HG03139 (cell line): ENCODE results near the gene PTPRN2.

ENCODE experiments used
- ATAC-seq: cut with Tn5 transposase; IDR thresholded peaks from one replicate; pipeline ENCODE4 v1.9.1; 2021; ENCODE audit not compliant: unreplicated experiment

Gene PTPRN2

DNA sequence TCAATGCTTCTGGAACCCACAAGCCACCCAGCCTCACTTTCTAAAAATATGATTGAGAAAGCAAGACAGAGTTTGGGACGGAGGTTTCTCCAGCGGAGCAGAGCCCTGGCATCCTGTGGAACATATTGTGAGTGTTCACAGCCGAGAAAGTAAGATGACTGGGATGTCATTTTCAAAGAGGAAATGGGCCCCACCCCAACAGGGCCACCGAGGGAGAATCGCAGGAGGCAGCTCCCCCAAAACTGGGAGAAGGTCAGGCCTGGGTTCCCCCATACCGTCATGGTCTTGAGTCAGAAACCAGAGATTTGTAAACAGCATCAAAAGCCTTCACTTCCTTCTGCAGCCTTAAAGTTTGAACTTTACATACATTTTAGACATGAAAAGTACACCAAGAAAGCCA, 560.0 kb downstream of the PTPRN2 start:
- no peak for ATAC-seq

DNA sequence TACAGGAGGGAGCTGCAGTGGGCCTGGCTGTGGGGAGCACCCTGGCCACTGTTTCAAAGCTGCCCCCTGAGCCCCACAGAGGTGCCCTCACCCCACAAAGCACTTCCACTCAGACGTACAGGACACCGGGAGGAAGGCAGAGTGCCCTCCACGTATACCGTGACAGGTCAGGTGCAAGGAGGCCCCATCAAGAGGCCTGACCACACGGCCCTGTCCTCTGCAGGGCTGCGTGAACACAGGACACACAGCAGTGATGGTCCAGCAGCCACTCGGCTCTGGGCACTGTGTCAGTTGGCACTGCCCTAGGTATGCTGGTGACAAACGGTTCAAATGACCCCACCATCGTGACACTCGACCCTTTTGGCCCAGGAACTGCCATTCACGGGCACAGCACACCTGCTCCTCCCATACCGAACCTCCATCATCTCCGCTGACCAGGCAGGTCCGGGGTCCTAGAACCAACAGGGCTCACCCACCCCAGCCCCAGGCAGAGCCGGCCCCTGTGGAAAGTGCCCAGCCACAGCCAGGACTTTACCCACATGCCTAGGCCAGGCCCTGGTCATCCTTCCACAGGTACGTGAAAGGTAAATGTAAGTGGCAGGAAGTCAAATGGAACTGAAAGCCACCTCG, 560.9 kb downstream of the PTPRN2 start:
- no peak for ATAC-seq

DNA sequence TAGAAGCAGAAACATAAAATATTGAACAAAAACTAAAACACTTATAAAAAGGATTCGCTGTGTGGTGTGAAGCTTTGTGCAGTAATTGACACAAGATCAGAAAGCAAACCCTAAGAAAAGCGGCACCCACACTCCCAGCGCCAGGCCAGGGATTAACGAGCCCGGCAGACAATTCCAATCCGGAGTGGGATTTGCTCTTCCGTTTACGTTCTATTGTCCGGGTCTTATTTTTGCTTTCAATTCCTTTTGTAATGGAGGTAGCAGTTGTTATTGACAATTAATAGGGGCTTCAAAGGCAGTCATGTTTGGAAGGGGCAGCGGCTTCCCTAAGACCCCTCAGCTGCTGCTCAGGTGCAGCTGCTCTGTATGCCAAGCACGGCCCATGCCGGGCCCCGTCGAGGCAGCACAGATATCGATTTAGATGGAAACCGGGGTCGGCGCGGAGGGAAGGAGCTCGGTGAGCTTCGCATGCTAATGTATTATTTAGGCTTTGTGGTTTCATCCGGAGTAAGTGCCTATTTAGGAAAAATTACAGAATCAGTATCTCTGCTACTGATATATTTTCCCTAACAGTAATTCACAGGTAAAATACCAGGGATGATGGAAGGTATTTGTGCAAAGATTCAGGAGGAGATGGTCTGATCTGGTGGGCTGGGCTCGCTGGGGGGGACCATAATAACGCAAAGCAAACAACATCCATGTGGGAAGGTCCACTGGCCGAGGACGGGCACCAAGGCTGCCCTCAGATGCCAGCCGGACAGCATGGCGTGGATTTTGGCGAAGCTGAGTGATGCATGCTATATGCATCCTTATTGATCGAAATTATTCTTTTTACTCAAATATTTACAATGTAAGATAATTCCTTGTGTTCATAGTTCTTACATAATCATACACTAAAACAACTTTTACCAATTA, 561.7 kb downstream of the PTPRN2 start:
- ATAC-seq: no peak

DNA sequence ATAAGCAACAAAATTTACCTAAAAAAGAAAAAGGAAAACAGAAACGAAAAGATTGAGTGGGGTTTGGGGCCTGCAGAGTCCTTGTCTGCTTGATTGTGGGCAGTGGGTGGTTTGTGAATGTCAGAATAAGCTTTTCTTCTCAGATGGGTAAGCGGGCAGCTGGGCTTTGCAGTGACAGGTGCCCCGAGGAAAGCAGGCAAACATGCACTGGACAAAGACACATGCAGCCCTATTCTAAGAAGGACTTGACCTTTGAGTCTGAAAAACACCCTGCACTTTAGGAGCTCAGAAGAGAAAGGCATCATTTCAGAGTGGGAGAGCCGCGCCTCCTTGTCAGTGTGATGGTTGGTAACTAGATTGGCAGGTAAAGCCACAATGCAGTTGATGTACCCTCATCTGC, 562.7 kb downstream of the PTPRN2 start:
- ATAC-seq: no peak

DNA sequence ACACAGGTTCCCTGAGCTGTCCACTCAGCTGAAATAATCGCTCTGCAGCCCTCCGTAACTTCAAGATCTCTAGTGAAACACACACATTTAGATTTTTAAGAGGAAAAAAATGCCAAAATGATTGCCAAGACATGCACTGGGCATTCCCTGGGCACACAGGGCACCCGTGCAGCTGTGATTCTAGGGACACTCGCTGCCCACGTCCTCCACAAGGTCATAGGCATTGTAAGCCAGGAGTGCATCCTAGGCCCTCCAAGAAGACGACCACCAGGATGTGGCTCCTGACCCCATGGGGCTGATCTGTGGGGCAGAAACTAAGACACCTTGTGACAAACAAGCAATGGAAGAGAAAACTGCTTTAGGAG, 563.3 kb downstream of the PTPRN2 start:
- no peak for ATAC-seq

DNA sequence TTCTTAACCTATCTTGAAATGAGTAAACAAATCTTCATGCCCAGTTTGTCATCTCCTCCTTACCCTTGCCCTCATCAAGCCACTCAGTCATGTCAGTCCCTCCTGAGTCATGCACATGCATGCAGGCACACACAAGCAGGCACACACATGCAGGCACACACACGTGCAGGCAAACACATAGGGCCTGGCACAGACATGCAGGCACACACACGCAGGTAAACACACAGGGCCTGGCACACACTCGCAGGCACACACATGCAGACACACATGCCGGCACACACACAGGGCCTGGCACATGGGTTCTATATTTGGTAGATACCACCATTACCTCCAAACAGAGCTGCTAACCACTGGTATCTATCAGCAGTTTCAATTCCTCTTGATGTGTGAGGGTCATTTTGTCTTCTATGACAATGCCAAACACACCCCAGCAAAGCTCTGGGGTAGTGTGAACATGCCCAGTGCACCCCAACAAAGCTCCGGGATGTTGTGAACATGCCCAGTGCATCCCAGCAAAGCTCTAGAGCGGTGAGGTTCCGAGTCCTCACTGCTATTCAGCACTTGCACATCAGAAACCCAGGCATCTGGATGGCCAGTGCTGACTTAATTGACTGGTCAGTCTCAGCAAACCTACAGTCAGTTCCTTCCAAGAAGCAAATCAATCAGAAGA, 563.8 kb downstream of the PTPRN2 start:
- no peak for ATAC-seq

DNA sequence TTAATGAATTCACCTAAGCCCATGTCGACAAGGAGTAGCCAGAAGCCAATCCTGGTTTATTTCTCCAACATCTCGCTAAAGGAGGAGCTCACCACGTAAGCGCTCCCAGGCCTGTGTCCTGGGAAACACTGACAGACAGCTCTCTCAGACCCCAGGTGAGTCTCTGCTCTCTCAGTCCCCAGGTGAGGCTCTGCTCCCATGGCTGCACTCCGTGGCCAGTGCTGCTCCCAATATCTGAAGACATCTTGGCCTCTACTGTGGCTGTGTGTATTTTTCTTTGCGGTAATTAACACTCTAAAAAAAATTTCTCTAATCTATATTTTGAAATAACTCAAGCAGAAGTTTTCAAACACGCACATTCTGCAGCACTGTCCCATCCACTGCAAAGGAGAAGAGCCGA, 564.5 kb downstream of the PTPRN2 start:
- no peak for ATAC-seq

DNA sequence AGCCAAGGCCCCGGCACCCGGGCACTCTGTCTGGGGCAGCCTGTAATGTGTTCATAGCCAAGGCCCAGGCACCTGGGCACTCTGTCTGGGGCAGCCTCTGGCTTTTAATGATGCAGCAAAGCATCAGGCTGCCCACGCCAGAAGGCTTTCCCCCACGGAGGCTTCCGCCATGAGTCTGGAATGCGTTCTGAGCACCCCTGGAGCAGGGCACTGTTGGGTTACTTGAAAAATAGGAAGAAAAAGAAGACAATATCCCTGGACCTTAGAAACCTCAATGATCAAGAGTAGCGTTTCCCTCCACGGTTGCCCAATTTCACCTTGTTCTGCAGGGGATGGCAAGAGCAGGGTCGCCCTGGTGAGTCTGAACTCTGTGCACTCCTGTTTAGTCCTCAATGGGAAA, 565.0 kb downstream of the PTPRN2 start:
- no peak for ATAC-seq

DNA sequence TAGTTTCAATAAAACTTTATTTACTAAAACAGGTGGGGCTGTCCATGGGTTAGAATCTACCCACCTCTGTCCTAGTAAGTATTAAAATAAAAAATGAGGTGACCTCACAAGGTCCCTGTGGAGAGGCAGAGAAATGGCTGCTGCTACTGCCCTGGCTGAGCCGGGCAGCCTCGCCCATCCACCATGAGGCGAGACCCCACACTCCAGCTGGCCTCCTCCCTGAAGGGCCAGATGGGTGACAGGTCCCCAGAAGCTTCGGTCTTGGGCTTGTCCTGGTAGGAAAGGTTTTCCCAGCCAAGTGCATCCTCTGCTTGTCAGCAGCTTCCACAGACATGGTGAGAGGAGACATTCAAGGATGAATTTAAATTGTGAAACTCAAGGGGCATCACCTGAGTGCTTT, 565.8 kb downstream of the PTPRN2 start:
- no peak for ATAC-seq

DNA sequence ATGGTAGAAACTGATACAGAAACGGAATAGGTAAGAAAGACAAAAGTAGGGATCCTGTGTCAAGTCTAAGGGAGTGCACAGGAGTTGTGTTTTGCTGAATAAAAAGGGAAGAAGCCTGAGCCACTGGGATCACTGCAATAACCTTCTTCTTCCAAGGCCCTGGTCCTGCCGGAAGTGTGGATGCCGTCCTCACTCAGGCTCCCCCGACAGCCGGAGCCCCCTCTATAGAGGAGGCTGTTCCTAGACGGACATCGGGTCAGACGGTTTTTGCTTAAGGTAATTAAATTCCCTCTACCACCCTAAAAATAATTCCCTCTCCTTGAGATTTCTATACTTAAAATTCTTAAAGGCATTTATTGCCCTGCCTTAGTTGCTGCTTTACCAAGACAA, 566.9 kb downstream of the PTPRN2 start:
- no peak for ATAC-seq

DNA sequence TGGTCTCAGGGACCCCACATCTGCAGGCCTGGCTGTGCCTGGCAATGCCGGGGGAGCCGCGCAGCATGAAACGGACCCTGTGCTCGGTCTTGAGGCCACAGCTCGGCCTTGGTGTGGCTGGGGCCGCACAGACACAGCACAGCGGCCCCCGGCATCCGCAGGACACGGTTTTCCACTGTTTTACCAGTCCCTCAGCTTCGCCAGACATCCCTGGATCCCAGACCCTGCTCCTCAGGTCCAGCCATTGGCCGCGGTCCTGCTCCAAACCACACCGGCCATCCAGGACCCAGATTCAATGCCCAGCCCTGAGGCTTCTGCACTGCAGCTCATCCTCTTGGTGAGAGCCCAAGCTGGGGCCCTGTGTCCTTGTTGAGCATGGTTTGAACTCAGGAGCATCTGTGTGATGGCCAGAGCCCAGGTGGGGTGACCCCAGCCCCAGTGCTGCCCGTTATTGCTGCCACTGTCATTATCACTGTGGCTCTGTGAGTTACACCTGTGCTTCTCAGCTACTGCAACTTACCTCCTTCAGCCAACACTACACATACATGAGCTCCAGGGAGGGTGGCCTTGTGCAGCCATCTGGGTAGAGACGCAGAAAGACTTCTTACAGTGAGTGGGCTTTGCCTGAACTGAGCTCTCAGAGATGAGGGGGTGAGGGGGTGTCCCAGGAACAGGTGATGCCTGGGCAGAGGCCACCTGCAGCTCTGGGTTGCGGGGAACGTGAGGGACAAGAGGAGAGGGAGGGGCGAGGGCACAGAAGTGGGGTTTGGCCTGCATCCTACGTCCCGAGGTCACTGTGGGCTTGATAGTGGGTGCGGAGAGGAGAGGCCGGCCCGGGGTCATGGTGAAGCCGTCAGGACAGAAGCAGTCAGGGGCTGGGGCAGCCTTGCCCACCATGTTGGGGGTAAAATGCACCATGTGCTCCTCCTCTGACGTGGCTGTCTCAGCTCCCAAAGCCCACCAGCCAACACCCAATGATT, 567.6 kb downstream of the PTPRN2 start:
- no peak for ATAC-seq

DNA sequence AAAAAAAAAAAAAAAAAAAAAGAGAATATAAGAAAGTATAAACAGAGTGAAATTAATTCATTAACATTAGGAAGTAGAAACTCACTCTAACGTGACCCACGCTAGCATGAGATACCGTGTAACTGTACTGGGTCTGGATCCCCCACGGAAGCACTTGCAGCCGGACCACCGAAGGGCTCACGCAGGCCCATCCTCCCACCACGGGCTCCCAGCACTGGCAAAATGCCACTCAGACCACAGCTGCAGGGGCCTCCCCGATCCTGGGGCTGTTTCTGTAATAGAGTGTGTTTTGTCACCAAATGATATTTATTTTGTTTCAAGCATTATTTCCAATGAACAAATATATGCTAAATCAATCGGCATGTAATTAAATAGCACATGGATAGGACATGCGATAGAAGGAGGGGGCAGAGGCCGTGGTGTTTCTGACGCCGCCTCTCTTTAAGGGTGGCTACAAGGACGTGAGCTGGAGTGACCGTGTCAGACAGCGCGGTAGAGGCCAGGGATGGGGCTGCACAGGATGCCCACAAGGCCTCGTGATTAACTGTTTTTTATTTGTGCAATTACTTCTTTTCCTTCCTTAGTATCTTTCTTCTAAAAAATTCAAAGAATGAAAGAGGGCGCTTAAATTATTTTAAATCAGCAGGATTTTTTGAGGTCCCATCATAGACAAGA, 568.5 kb downstream of the PTPRN2 start:
- ATAC-seq: no peak

DNA sequence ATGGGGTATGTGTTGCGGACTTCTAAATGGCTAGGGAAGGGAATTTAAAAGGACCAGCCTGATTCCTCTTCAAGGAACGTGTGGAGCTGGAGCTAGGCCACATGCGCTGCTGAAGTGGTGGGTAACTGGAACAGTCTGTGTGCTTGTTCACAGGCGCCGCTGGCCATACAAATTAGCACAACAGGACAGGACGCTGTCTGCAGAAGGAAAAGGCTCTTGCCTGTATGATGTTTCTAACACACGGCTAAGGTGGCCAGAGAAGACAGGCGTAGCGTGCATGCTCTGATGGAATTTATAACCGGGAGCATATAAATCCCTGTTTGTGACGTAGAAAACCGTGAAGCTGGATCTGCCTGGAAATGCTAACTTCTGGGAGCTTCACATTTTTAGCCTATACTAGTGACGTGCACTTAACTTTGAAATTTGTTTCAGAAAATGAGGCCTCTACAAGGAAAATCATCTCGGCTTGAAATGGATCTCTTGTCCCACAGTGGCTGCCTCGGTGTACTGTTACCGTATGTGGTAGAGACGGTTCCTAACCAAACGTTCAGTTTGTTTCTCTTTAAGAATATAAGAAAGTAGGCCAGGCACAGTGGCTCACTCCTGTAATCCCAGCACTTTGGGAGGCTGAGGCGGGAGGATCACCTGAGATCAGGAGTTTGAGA, 569.4 kb downstream of the PTPRN2 start:
- ATAC-seq: no peak

DNA sequence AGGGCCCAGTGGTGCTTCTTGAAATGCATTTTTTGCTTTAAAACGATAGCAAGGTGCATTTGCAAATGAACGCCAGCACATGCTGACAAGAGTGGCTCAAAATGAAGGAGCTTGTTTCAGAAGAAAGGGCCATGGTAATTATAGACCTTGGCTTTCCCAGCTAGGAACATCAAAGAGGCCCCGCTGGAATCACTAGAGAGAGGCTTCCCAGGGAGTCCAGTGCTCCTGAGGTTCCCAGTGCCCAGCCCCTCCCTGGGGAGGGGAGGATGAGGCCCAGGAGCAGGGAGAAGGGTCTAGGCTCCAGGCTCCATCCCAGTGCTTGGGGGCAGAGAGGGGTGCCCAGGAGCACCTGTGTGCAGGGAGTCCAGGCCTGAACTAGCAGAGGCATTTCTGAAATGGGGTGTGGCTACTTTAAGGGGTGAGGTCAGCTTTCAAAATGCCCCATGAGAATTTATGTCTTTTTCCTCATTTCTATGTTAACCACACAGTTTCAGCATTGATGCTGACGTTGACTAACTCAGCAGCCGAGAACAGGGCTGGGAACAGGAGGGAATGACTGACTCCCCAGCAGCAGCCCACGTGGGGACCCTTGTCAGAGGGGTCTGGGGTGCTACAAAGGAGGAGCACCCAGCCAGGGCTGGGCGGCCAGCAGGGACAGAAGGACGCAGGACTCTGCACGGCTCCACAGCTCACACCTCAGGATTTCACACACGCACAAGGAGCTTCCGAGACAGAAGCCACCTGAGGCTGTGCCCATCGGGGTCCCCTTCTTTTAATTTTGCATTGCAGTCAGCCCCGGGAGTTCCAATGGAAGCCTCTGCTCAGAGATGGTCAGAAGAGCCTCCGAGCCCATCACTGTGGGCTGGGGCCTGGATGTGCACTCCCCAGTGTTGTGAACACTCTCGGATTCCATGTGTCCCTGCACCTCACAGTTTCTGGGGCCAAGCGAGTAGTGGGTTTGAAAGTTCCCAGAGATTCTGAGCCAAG, 570.2 kb downstream of the PTPRN2 start:
- ATAC-seq: no peak

DNA sequence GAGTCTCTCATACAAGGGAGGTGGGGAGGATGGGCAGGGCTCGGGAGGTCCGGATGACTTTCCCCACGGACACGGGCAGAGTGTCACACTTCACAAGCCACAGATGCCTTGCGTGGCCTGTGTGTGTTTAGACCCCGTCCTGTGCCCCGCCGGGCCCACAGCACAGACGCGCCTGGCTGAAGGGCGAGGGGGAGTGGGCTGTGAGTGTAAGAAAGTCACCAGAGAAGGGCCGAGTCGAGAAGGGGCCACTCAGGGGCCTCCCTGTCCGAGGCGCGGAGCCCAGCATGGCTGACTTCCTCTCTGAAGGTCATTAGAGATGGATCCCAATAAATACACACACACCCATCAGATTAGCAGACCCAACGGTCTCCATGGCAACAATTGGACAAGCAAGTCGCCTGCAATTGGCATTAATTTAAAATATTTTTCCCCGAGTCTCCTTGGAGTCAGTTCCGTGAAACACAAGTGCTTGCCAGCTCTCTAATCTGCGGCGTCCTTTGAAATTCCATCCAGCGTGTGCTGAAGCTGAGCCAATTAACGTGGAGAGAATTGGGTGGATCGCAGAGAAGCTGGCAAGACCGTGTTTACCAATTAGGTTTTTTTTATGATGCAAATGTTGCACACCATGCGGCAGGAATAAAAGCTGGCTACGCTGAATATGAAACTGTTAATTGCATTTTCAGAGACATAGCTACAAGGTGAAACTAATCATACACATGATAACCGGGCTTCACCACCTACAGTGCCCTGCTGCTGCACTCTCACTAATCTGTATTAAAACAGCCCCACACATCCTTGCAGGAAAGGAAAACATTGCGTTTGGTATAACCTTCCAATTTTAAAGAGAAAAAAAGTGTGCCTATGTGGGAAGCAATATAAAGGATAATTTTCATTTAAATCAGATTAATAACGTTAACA, 571.2 kb downstream of the PTPRN2 start:
- no peak for ATAC-seq

DNA sequence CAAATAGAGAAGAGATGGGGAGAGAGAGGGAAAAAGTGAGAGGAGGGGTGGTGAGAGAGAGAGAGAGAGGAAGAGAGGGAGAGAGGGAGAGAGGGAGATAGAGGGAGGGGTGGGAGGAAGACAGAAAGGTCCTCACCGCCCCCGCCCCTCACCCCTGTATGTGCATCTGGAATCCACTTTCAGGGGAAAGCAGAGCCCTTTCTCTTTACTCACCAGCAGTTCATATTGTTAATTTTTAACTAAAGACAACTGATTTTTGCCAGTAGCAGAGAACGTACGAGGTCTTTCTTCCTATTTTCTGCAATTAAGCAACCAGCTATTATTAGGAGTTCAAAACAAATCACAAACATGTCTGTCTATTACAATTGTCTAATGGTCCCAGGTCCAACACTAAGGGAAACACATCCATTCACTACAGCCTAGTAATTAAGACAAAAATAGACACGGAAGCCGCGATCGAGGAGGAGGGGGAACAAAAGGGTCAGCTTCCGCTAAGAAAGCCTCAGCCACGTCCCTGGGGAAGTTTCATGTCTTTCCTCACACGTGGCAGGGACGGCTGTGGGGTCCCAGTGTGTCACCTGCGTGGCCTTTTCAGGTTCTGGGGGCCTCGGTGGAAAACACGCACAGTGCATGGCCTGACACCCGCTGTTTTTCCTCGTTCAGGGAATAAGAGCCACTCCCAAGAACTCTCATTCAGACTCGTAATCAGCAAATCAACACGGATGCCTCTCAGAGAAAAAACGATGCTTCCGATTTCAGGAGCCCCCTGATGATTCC, 572.0 kb downstream of the PTPRN2 start:
- no peak for ATAC-seq

DNA sequence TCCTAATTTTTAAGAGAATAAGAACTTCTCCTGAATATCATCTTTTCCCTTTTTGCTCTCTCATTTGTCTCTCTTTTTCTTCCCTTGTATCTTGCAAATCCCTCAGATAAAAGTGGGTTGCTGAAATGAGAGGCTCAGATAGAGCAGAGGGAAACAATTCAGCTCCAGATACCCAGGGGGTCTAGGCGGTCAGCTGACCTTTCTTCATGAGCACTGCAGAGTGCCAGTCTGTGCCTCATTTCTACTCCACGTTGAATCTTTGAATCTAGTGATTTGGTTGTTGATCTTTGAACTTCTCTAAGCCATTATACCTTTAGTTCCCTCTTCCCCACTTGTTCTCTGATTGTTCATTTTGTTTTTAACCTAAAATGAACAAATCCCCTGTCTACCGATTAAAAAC, 572.6 kb downstream of the PTPRN2 start:
- no peak for ATAC-seq
